NCI-H524 (cell line): ENCODE measurements around the gene COL5A2.

Source experiments
- DNase-seq, 2 experiments: peaks; one replicate each; lab custom pipeline; 2025; lab: John Stamatoyannopoulos, UW

The COL5A2 gene

DNA sequence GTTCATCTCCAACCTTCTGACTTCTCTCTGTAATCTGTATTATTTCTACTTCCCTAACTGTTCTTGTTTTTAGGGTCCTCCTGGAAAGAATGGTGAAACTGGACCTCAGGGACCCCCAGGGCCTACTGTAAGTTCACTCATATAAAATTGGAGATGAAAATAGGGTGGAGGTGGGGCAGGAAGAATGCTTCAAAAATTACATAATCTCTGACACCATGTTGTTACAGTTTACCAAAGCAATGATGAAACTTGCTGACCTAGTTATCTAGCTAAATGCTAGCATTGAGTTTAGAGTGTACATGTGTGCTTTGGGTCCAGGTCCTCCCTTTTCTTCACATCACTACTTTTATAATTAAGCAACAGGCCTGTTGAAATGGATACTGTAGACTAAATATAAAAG is 182.3 kb downstream of the COL5A2 start:
- DNase-seq: no peak

DNA sequence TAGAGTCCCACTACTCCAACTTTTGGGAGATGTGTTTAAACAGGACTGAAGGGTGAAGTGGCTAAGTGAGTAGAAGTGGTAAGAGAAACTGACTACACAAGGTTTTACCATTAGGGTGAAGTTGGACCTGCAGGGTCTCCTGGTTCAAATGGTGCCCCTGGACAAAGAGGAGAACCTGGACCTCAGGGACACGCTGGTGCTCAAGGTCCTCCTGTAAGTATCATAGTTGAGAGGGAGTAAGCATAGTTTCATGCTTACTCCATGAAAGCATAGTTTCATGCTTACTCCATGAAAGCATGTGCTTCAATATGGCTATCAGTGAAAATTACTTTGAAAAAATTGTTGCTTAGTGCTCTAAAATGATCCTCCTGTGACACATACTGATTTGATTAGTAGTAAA is 186.3 kb downstream of the COL5A2 start:
- no peak for DNase-seq

DNA sequence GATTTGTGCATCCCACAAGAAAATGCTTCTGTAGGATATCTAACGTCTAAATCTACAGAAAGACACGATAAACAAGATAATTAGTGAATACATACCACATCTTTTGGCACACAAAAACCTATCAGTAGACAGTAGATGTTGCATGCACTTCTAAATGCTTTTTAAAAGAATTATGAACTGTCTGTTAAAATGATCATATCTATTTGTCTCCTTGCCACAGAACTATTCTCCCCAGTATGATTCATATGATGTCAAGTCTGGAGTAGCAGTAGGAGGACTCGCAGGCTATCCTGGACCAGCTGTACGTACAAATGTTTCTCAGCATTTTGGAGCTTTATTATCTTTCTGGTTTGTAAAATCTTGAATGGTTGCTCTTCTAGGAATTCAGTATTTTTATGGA is 192.7 kb downstream of the COL5A2 start:
- DNase-seq: no peak

GRCh38 chr2:188984680-188985079 is 194.9 kb downstream of the COL5A2 start:
- DNase-seq: no peak

GRCh38 chr2:188984065-188984491 is 195.5 kb downstream of the COL5A2 start:
- DNase-seq: no peak

DNA sequence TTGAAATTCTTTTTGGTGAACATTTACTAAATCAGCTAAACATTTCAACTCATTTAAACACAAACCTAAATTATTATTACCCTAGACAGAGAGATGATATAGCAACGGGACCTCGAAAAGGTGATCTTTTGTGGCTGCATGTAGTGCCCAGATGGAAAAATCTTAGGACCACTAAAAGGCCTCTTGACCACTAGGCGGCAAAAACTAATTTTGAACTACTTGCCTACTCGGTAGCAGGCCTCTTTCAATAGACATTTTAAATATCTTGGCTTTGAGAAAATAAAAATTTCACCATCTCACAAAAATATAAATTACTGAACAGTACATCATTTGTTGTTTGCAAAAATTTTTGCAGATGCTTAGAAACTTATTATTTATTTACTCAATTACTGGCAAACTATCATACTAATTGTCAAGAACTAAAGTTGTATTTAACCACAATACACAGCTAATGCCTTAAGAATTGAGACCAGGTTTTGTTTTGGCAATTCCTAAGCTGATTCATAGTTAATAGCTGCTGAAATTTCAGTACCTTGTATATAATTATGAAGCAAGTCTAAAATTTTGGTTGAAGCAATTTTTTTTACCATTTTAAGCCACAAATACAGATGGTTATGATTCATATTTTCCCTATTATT is 196.0 kb downstream of the COL5A2 start:
- DNase-seq: peak in 1 of 2 experiments; percentile 27
